Vagina (tissue), 2 donors: ENCODE measurements around the gene LGALS4.
"Not testable (repeated sequence)": the region's sequence is repeated elsewhere in the genome, so short reads cannot be mapped to it uniquely, and the experiment has no call there.

Experiments
- POLR2A ChIP-seq, 2 donors: fragments of 450-650 bp; IDR thresholded peaks; one replicate each; pipeline ENCODE4 v1.6.1; 2017; ENCODE audit warnings: antibody characterized with exemption in 2 of 2, mild to moderate bottlenecking in 2 of 2, moderate library complexity in 2 of 2
- TF ChIP-seq, protein P1 (sequence below), 3 experiments: fragments of 450-650 bp in 2 of 3; fragments of 200-600 bp in 1 of 3; sonication (generic) in 1 of 3; IDR thresholded peaks; one replicate each; pipeline ENCODE4 v1.5.1; 2017 to 2019; ENCODE audit warnings: antibody characterized with exemption in 3 of 3, mild to moderate bottlenecking in 2 of 3, moderate library complexity in 2 of 3

DNA sequence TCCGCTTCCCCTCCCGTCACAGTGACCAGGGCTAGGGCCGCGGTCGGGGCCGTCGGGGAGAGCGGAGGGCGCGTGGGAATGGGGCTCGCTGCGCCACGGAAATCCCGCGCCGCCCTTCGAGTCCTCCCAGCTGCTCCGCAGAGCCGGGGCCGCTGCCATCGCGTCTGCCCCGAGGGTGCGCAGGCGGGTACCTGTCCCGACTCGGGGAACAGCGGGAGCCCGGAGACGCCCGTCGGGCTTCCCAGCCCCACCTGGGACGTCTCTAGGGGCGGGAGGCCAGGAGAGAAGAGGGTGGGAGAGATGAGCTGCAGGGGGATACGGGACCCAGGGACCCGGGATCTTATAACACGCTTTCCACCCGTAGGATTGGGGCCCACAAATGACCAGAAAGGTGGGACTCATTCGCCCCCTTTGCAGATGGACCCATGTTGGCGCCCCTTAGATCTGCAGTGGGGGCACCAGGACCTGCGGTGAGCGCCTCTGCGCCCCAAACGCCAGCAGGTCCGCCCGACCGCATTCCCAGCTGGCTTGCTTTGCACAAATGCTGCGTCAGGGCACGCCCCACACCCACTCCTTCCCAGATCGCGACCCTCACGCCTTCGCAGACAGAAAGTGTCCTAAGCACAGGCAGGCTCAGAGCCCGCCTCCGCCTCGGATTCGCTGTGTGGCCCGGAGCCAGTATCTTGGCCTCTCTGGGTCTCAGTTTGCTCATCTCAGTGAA is 42.4 kb downstream of the LGALS4 start:
- TF ChIP-seq, protein P1, sequence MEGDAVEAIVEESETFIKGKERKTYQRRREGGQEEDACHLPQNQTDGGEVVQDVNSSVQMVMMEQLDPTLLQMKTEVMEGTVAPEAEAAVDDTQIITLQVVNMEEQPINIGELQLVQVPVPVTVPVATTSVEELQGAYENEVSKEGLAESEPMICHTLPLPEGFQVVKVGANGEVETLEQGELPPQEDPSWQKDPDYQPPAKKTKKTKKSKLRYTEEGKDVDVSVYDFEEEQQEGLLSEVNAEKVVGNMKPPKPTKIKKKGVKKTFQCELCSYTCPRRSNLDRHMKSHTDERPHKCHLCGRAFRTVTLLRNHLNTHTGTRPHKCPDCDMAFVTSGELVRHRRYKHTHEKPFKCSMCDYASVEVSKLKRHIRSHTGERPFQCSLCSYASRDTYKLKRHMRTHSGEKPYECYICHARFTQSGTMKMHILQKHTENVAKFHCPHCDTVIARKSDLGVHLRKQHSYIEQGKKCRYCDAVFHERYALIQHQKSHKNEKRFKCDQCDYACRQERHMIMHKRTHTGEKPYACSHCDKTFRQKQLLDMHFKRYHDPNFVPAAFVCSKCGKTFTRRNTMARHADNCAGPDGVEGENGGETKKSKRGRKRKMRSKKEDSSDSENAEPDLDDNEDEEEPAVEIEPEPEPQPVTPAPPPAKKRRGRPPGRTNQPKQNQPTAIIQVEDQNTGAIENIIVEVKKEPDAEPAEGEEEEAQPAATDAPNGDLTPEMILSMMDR (IDR thresholded peaks at IDR 0.05): not testable (repeated sequence)
- not testable (repeated sequence) for TF ChIP-seq POLR2A (IDR thresholded peaks at IDR 0.05)
